CD1c-positive myeloid dendritic cell (primary cell): ENCODE measurements around the gene TUBG2.

Experiments used
- DNase-seq: peaks from one replicate; pipeline ENCODE4 v3.0.0-alpha.2; 2016; ENCODE audit errors: extremely low spot score

The TUBG2 gene

GRCh38 chr17:42695500-42695899 is 36.4 kb downstream of the TUBG2 start:
- no peak for DNase-seq

- DNase-seq, result no peak
Observed at GRCh38 chr17:42697108-42697811, 38.2 kb downstream of the TUBG2 start.

GRCh38 chr17:42698736-42699414 is 39.8 kb downstream of the TUBG2 start:
- DNase-seq, result no peak

GRCh38 chr17:42699415-42699740 is 40.3 kb downstream of the TUBG2 start:
- DNase-seq, result no peak

- no peak for DNase-seq
Observed at GRCh38 chr17:42700586-42701289, 41.7 kb downstream of the TUBG2 start.

GRCh38 chr17:42702446-42702845 is 43.4 kb downstream of the TUBG2 start:
- DNase-seq, result no peak

GRCh38 chr17:42704490-42704836 is 45.4 kb downstream of the TUBG2 start:
- no peak for DNase-seq

- no peak for DNase-seq
Observed at GRCh38 chr17:42704837-42705494, 45.9 kb downstream of the TUBG2 start.

- DNase-seq, result no peak
Observed at GRCh38 chr17:42706732-42707131, 47.6 kb downstream of the TUBG2 start.

- no peak for DNase-seq
Observed at GRCh38 chr17:42708588-42708987, 49.5 kb downstream of the TUBG2 start.

GRCh38 chr17:42709561-42709960 is 50.5 kb downstream of the TUBG2 start:
- DNase-seq, result no peak
